ENCODE data around the gene MACROD2.

Gene MACROD2

DNA sequence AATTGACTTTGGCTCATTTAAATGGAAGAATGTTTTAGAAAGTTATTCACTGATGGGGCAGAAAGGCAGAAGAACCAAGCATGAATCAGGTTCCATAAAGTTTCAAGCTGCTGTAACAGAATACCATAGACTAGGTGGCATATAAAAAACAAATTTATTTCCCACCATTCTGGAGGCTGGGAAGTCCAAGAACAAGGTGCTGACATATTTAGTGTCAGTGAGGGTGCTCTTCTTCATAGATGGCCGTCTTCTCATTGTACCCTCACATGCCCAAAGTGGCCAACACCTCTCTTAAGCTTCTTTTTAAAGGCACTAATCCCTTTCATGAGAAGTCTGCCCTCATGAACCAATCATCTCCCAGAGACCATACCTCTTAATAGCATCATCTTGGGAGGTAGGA, 902.3 kb downstream of the MACROD2 start:
- TF ChIP-seq, protein P1, sequence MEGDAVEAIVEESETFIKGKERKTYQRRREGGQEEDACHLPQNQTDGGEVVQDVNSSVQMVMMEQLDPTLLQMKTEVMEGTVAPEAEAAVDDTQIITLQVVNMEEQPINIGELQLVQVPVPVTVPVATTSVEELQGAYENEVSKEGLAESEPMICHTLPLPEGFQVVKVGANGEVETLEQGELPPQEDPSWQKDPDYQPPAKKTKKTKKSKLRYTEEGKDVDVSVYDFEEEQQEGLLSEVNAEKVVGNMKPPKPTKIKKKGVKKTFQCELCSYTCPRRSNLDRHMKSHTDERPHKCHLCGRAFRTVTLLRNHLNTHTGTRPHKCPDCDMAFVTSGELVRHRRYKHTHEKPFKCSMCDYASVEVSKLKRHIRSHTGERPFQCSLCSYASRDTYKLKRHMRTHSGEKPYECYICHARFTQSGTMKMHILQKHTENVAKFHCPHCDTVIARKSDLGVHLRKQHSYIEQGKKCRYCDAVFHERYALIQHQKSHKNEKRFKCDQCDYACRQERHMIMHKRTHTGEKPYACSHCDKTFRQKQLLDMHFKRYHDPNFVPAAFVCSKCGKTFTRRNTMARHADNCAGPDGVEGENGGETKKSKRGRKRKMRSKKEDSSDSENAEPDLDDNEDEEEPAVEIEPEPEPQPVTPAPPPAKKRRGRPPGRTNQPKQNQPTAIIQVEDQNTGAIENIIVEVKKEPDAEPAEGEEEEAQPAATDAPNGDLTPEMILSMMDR (conservative IDR thresholded peaks at IDR 0.05; ENCODE audit: low read depth, low read length) = no peak
- no peak overlapping the region for H3K4me3 ChIP-seq (ENCODE audit: low read length)
- DNase-seq (ENCODE audit: low read depth) = no peak

DNA sequence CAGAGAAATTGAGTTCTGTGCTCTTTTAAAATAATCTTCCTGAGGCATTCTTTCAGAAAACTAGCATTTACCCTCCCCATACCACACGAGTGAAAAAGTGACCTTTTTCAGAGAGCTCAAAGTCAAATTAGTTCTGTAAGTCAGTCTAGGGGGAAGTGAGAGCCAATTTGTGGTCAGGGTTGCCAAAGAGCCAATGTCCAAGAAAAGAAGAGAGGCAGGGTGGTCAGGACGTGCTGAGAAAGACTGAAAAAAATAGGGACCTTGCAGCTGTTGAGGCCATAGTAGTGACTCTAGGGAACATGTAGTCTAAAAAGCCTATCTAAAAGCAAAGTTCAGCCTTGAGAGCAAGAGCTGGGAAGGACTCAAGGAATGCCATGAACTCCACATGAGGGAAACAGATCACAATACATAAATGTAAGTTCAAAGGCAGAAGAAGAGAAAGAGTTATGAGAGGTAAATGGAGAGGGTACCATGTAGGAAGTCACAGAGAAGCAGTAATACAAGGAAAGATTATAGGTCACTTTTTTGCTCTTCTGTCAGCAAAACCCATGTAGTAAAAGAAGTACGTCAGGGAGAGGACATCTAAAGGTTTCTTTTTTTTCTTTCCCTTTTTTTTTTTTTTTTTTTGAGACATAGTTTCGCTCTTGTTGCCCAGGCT, 907.2 kb downstream of the MACROD2 start:
- DNase-seq (ENCODE audit: low read depth) = no peak
- H3K4me3 ChIP-seq (ENCODE audit: low read length) = no peak overlapping the region
- TF ChIP-seq, protein P1 (conservative IDR thresholded peaks at IDR 0.05; ENCODE audit: low read depth, low read length) = no peak

DNA sequence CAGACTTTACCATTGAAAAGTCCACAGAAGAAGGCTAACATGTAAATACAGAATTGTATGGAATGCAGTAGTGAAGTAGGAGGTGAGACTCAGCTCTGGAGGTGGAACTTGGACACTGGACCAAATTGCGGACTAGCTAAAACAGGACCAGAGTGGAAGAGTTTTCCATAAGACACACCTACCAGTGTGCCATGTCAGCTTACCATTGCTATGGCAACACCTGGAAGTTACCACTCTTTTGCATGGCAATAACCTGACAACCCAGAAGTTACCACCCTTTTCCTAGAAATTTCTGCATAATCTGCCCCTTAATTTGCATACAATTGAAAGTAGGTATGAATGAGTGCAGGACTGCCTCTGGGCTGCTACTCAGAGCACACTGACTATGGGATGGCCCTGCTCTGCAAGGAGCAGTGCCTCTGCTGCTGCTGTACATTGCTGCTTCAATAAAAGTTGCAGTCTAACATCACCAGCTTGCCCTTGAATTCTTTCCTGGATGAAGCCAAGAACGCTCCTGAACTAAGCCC, 911.7 kb downstream of the MACROD2 start:
- no peak overlapping the region for H3K4me3 ChIP-seq (ENCODE audit: low read length)
- TF ChIP-seq, protein P1 (conservative IDR thresholded peaks at IDR 0.05; ENCODE audit: low read depth, low read length) = no peak
- DNase-seq (ENCODE audit: low read depth) = no peak

DNA sequence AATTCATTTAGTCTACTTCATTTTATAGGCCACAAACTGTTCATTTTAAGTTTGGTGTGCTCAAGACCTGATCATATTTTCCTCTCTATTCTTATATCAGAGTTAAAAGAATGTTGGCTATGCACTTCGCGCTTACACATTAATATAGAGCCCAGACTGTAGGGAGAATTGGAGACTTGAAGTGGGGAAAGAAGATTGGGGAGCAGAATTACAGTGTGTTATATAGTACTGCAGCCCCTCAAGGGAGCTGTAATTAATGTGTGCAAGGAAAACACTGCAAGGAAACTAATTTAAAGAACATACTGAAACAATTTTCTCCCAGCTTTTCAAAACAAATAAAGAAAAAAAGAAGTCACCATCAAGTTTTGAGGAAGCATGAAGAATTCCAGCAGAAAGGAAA, 914.8 kb downstream of the MACROD2 start:
- TF ChIP-seq, protein P1 (conservative IDR thresholded peaks at IDR 0.05; ENCODE audit: low read depth, low read length) = no peak
- no peak overlapping the region for H3K4me3 ChIP-seq (ENCODE audit: low read length)
- no peak for DNase-seq (ENCODE audit: low read depth)

DNA sequence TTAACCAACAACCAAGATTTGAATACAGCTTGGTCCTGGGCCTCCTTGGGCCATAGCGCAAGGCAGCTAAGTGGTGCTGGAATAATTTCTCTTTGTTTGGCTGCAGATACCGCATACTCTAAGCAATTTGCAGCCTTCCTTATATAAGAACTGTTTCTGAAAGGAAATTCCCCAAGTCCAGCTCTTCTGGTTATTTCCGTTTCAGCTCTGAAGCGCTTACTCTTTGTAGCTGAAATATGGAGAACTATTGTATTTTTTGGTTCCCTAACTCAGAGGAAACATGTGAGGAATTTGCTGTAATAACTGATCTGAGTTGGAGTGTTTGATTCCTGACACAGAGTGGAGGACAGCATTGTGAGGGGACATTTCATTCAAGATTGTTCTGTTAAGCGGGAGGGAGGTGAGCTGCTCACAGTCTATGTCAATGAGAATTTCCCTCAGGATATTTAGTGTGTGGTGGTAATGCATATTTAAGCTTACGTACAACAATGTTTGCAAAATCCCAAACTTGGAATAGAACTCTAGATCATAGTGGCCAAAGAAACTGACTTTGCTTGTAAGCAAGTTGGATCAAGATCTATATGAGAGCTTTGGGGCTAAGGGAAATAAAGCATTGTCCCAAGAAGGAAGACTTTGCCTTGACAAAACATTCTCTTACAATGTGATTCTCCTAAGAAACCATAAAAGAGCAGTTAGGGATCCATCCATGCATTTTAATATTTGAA, 918.7 kb downstream of the MACROD2 start:
- TF ChIP-seq, protein P1 (conservative IDR thresholded peaks at IDR 0.05; ENCODE audit: low read depth, low read length) = no peak
- no peak overlapping the region for H3K4me3 ChIP-seq (ENCODE audit: low read length)
- no peak for DNase-seq (ENCODE audit: low read depth)

DNA sequence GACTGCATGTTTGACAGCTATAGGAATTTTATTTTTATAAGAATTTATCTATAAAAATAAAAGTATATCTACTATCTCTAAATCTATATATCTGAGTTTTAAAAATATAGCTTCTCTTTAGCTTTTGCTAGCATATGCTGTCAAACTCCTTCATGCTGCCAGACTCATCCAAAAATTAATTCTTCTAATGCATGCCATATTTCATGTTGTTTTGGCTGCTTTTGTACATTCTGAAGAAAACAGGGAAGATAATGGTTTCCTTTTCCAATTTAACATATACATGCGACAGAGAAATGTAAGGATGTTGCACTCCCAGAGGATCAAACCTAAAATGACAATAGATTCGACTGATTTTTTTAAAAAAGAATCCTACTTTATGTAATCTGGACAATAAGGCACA, 919.3 kb downstream of the MACROD2 start:
- no peak overlapping the region for H3K4me3 ChIP-seq (ENCODE audit: low read length)
- no peak for DNase-seq (ENCODE audit: low read depth)
- TF ChIP-seq, protein P1 (conservative IDR thresholded peaks at IDR 0.05; ENCODE audit: low read depth, low read length) = no peak

DNA sequence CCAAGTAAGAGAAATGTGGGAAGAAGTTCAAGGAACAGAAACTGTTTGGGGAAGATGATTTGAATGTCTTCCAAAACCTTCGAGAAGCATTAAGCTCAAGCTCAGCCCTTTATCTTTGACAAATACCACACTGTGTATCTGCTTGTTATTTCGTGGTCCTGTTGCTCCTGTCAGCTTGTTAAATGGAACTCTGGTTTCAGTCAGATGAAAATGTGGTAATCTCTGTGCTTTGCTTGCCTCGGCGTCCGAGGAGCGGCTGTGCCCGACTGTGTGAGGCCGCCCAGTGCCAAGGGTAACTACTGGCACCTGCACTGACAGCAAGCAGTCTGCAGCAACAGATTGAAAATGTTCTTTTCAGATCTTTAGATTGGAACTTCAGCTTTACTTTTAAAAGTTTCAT, 920.0 kb downstream of the MACROD2 start:
- TF ChIP-seq, protein P1 (conservative IDR thresholded peaks at IDR 0.05; ENCODE audit: low read depth, low read length) = no peak
- DNase-seq (ENCODE audit: low read depth) = no peak
- H3K4me3 ChIP-seq (ENCODE audit: low read length) = no peak overlapping the region

Data from retinal pigment epithelial cell (primary cell).